H1 (cell line): Measurements from ENCODE around the gene KRT13. TPM values are rescaled to one million over a fixed set of nuclear protein-coding genes. Genes with fewer than 3 reads are reported as not detected.

Experiments used
- MAX ChIP-seq: IDR thresholded peaks from 2 replicates; pipeline ENCODE4 v1.6.1; 2012; ENCODE audit warnings: inconsistent platforms
- POLR2AphosphoS5 ChIP-seq: IDR thresholded peaks from 2 replicates; pipeline ENCODE4 v1.6.1; 2011; ENCODE audit warnings: low read depth, low read length
- polyA plus RNA-seq, 7 experiments: library from polyadenylated mRNA; depleted of rRNA in 3 of 7; stranded (reverse) in 5 of 7; unstranded in 2 of 7; fragments of >200 nt in 5 of 7; fragments of 200-250 nt in 2 of 7; gene quantifications; 1 replicate in 5 of 7; 2 replicates in 1 of 7; 4 replicates in 1 of 7; pipeline versions ENCODE4 v1.2.1 to v1.2.3, GENCODE V29; 2011 to 2013; ENCODE audit warnings: missing spikeins in 2 of 7, mixed read lengths in 2 of 7
- total RNA-seq: library from RNA; stranded (reverse); fragmentation: NEBNext Ultra II Directional; extraction: Animal tissue kit (Norgen Biotek cat#: 25700); gene quantifications from 2 replicates; pipeline ENCODE4 v1.2.1, GENCODE V29; 2021

The KRT13 gene
- total and polyA plus RNA-seq, 2 of the 8 experiments (the other 6 are each of a cell fraction or from before 2014, with no cell fraction given) = 0.09 TPM; not detected in 1

DNA sequence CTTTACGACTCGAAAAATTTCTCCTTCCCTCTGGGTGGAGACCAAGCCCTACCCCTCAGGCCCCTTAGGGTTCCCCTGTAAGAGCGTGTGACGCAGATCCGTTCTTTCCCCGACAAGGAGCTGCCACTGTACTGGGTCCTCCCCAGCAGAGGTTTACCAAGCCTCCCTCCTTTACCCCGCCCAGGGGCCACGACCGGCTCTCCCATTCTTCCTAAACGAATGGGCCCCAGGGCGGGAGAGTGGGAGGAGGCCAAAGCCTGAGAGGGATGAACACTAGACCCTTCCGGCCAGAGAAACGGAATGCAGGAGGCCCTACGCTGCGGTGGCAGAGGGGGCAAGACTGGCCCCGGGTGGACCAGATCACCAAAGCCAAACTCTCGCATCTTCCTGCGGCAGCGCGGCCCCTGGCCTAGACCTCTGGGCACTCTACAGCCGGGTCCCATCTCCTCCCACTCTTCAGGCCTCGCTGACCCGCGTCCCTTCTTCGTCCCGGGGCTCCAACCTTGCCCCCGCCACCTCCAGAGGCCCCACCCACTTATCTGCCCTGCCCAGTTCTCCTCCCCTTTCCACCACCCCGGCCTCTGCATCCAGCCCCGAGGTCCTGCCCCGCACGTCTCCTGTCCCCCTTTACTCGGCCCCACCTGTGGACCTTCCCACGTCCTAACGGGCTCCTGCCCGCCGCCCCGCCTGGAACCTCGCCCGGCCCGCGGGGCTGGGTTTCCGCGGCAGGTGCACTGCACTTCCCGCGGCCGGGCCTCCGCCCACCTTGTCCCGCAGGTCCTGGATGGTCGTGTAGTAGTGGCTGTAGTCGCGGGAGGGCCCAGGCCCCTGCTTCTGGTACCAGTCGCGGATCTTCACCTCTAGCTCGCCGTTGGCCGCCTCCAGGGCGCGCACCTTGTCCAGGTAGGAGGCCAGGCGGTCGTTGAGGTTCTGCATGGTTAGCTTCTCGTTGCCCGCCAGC lies 21.9 kb upstream of the KRT13 start (continued):
- 0 out of 2 replicates have a peak, but pooled peaks have one; percentile 14 for TF ChIP-seq MAX
- TF ChIP-seq POLR2AphosphoS5 = peak; percentile 68
